Bladder microvascular endothelial cell (primary cell): ENCODE results near the gene USP17L12. TPM values are rescaled to one million over a fixed set of nuclear protein-coding genes. Genes with fewer than 3 reads are reported as not detected.

ENCODE experiments used
- total RNA-seq: library from RNA; depleted of rRNA; stranded (reverse); fragments of >200 nt; gene quantifications from 2 replicates; pipeline ENCODE4 v1.2.3, GENCODE V29; 2014

Gene USP17L12
- total RNA-seq: not detected in 2 replicates

GRCh38 chr4:9219852-9220251 lies at the start of gene USP17L12:
TSS of gene USP17L12 (plus strand) at chr4:9220152. CDS start at chr4:9220152, 0 bp downstream.

GRCh38 chr4:9210357-9210756 lies 9.6 kb upstream of the USP17L12 start, which contains the start of gene USP17L10:
TSS of gene USP17L10 (plus strand) at chr4:9210657. CDS start at chr4:9210657, 0 bp downstream.

GRCh38 chr4:9215105-9215504 lies 4.8 kb upstream of the USP17L12 start, which contains the start of gene USP17L11:
TSS of gene USP17L11 (plus strand) at chr4:9215405. CDS start at chr4:9215405, 0 bp downstream.

GRCh38 chr4:9224596-9224995 lies 4.6 kb downstream of the USP17L12 start, which contains the start of gene USP17L13:
TSS of gene USP17L13 (plus strand) at chr4:9224896. CDS start at chr4:9224896, 0 bp downstream.

GRCh38 chr4:9234085-9234484 lies 14.1 kb downstream of the USP17L12 start, which contains the start of gene USP17L15:
TSS of gene USP17L15 (plus strand) at chr4:9234385. CDS start at chr4:9234385, 0 bp downstream.

GRCh38 chr4:9243579-9243978 lies 23.6 kb downstream of the USP17L12 start, which contains the start of gene USP17L17:
TSS of gene USP17L17 (plus strand) at chr4:9243879. CDS start at chr4:9243879, 0 bp downstream.

GRCh38 chr4:9247953-9248680 lies 28.2 kb downstream of the USP17L12 start, which contains the start of gene USP17L18:
TSS of gene USP17L18 (plus strand) at chr4:9248630. CDS start at chr4:9248630, 0 bp downstream.

GRCh38 chr4:9253078-9253477 lies 33.1 kb downstream of the USP17L12 start, which contains the start of gene USP17L19:
TSS of gene USP17L19 (plus strand) at chr4:9253378. CDS start at chr4:9253378, 0 bp downstream.

GRCh38 chr4:9257824-9258223 lies 37.9 kb downstream of the USP17L12 start, which contains the start of gene USP17L20:
TSS of gene USP17L20 (plus strand) at chr4:9258124. CDS start at chr4:9258124, 0 bp downstream.

GRCh38 chr4:9262572-9262971 lies 42.6 kb downstream of the USP17L12 start, which contains the start of gene USP17L21:
TSS of gene USP17L21 (plus strand) at chr4:9262872. CDS start at chr4:9262872, 0 bp downstream.

GRCh38 chr4:9267319-9267718 lies 47.4 kb downstream of the USP17L12 start, which contains the start of gene USP17L22:
TSS of gene USP17L22 (plus strand) at chr4:9267619. CDS start at chr4:9267619, 0 bp downstream.

Other genes with a start within 250 kb of the USP17L12 start
- gene FAM90A26, start 49.7 kb upstream of the USP17L12 start, total RNA-seq: not detected in 2 replicates
- gene USP17L10, start 9.5 kb upstream of the USP17L12 start, total RNA-seq: not detected in 2 replicates
- gene USP17L11, start 4.7 kb upstream of the USP17L12 start, total RNA-seq: not detected in 2 replicates
- not detected in 2 replicates for gene USP17L13, start 4.7 kb downstream of the USP17L12 start, total RNA-seq
- not detected in 2 replicates for gene USP17L15, start 14.2 kb downstream of the USP17L12 start, total RNA-seq
- gene USP17L17, start 23.7 kb downstream of the USP17L12 start, total RNA-seq: not detected in 2 replicates
- not detected in 2 replicates for gene USP17L18, start 28.5 kb downstream of the USP17L12 start, total RNA-seq
- gene USP17L19, start 33.2 kb downstream of the USP17L12 start, total RNA-seq: not detected in 2 replicates
- gene USP17L20, start 38.0 kb downstream of the USP17L12 start, total RNA-seq: not detected in 2 replicates
- gene USP17L21, start 42.7 kb downstream of the USP17L12 start, total RNA-seq: not detected in 2 replicates
- gene USP17L22, start 47.5 kb downstream of the USP17L12 start, total RNA-seq: not detected in 2 replicates
- gene USP17L24, start 105.0 kb downstream of the USP17L12 start, total RNA-seq: not detected in 2 replicates
- gene USP17L25, start 109.8 kb downstream of the USP17L12 start, total RNA-seq: not detected in 2 replicates
- gene USP17L26, start 114.5 kb downstream of the USP17L12 start, total RNA-seq: not detected in 2 replicates
- gene USP17L5, start 119.3 kb downstream of the USP17L12 start, total RNA-seq: not detected in 2 replicates
- not detected in 2 replicates for gene USP17L27, start 124.0 kb downstream of the USP17L12 start, total RNA-seq
- not detected in 2 replicates for gene USP17L28, start 128.7 kb downstream of the USP17L12 start, total RNA-seq
- gene USP17L29, start 133.5 kb downstream of the USP17L12 start, total RNA-seq: not detected in 2 replicates
- gene USP17L30, start 143.0 kb downstream of the USP17L12 start, total RNA-seq: not detected in 2 replicates
- gene DEFB131A, start 224.3 kb downstream of the USP17L12 start, total RNA-seq: not detected in 2 replicates